Breast epithelium (tissue), 4 donors: ENCODE results near the gene METTL1. TPM values are rescaled to one million over a fixed set of nuclear protein-coding genes. Genes with fewer than 3 reads are reported as not detected.

Source experiments
- DNase-seq, 2 donors: peaks; one replicate each; pipeline ENCODE4 v3.0.0-alpha.2; 2019; ENCODE audit warnings: low spot score in 2 of 2
- H3K27ac ChIP-seq, 2 donors: fragments of 200-600 bp; sonication (generic) in 1 of 2; one replicate each; pipeline ENCODE4 v1.5.1; 2016 to 2019; ENCODE audit warnings: mild to moderate bottlenecking in 1 of 2
- H3K27me3 ChIP-seq, 2 donors: fragments of 200-600 bp; sonication (generic) in 1 of 2; one replicate each; pipeline versions ENCODE4 v1.5.1 to v1.6.0; 2017 to 2019; ENCODE audit warnings: control low read depth in 1 of 2, mild to moderate bottlenecking in 1 of 2
- H3K36me3 ChIP-seq: fragments of 200-600 bp; one replicate; pipeline ENCODE4 v1.5.1; 2019
- H3K4me1 ChIP-seq, 2 donors: fragments of 200-600 bp; sonication (generic); one replicate each; pipeline ENCODE4 v1.5.1; 2016 to 2019; ENCODE audit warnings: control low read depth in 1 of 2
- H3K4me3 ChIP-seq, 3 donors: fragments of 200-600 bp; sonication (generic); 1 replicate in 2 of 3; 2 replicates in 1 of 3; pipeline ENCODE4 v1.5.1; 2016 to 2019; ENCODE audit warnings: mild to moderate bottlenecking in 3 of 3, moderate library complexity in 2 of 3
- H3K9me3 ChIP-seq, 2 donors: fragments of 200-600 bp; sonication (generic) in 1 of 2; one replicate each; pipeline ENCODE4 v1.5.1; 2016 to 2019; ENCODE audit warnings: control low read depth in 1 of 2
- POLR2A ChIP-seq: fragments of 450-650 bp; IDR thresholded peaks from one replicate; pipeline ENCODE4 v1.6.1; 2016; ENCODE audit warnings: antibody characterized with exemption, mild to moderate bottlenecking, moderate library complexity
- POLR2AphosphoS5 ChIP-seq, 3 donors: sonication (generic); formaldehyde crosslinking; IDR thresholded peaks; one replicate each; pipeline ENCODE4 v1.6.1; 2017; ENCODE audit warnings: antibody characterized with exemption in 3 of 3
- intact Hi-C: fragments of 100-400 bp; cut with DNase I; formaldehyde crosslinking; loops from one replicate; pipeline ENCODE4 v1.15.1; 2023; ENCODE audit warnings: low total_unique reads
- total RNA-seq, 3 donors: library from RNA; depleted of rRNA; stranded (reverse); fragments of >200 nt; gene quantifications; one replicate each; pipeline ENCODE4 v1.1.0, GENCODE V29; 2016
- TF ChIP-seq, protein P1 (sequence below), 3 donors: fragments of 450-650 bp; IDR thresholded peaks; one replicate each; pipeline ENCODE4 v1.5.1; 2016 to 2017; ENCODE audit warnings: antibody characterized with exemption in 3 of 3, mild to moderate bottlenecking in 3 of 3, moderate library complexity in 3 of 3

The METTL1 gene
- total RNA-seq, 3 donors from 2014 or later = 4.8 to 12.6 (median 8.2) TPM

DNA sequence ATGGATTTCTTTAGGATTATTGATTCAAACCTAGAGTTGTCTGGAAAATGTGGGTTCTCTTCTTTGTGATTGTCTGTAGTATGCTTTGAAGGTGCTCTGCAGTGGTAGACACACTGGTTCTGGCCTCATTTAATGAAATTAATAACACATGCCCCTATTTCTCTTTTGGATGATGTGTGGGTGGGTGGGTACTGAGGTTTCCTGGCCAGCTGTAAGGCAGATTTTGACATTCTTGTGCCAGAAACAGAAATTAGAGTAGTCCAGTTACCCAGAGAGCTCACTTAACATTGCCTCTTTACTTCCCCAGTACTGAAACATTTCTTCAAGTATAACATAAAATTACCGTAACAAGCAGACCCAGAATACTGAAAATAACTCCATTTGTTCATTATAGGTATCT lies 25.1 kb upstream of the METTL1 start:
- DNase-seq = no peak
- Histone ChIP-seq H3K9me3 (no peaks in the 10 kb centered on the region), H3K36me3 (no peaks in the 10 kb centered on the region), H3K4me1 (no peaks in the 10 kb centered on the region), H3K27me3 (no peaks in the 10 kb centered on the region), H3K4me3 (no peak overlapping the region), H3K27ac (peak overlapping the region in 1 of 2 donors; percentile 26)
- intact Hi-C loops = no loop called here
- TF ChIP-seq POLR2AphosphoS5 (IDR thresholded peaks at IDR 0.05) = no peak
- TF ChIP-seq POLR2A = no peak
- TF ChIP-seq, protein P1, sequence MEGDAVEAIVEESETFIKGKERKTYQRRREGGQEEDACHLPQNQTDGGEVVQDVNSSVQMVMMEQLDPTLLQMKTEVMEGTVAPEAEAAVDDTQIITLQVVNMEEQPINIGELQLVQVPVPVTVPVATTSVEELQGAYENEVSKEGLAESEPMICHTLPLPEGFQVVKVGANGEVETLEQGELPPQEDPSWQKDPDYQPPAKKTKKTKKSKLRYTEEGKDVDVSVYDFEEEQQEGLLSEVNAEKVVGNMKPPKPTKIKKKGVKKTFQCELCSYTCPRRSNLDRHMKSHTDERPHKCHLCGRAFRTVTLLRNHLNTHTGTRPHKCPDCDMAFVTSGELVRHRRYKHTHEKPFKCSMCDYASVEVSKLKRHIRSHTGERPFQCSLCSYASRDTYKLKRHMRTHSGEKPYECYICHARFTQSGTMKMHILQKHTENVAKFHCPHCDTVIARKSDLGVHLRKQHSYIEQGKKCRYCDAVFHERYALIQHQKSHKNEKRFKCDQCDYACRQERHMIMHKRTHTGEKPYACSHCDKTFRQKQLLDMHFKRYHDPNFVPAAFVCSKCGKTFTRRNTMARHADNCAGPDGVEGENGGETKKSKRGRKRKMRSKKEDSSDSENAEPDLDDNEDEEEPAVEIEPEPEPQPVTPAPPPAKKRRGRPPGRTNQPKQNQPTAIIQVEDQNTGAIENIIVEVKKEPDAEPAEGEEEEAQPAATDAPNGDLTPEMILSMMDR (IDR thresholded peaks at IDR 0.05) = no peak

DNA sequence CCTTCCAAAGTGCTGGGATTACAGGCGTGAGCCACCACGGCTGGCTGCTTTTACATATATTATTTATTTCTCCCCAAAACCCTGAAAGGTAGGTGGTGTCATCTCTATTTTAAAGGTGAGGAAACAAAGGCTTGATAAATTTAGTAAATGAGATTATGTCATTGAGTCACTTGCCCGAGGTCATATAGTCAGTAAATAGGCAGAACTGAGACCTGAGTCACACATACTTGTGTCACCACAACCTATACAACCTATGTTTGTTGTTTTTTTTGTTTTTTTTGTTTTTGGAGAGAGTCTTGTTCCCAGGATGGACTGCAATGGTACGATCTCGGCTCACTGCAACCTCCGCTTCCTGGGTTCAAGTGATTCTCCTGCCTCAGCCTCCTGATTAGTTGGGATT lies 23.4 kb upstream of the METTL1 start:
- intact Hi-C loops = no loop called here
- DNase-seq = no peak

DNA sequence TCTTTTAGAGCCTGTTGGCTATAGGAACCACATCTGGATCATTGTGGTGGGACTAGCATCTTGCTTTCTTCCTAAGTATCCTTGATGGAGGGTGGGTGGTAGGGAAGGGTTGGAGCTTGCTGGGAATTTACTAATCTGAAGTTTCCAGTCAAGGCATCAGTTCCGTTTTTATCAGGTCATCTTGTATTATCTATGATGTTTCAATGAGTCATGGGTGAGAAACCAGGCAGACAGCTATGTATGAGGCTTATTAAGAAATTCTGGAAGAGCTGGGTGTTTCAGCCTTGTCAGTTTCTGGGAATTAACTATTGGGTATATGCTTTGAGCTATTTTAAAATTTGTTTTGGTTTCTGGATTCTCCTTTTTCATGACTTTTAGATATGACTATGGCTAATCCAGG lies 22.0 kb upstream of the METTL1 start:
- peak overlapping the region in 1 of 2 donors; percentile 13 for H3K27ac ChIP-seq
- no peaks in the 10 kb centered on the region for H3K4me1 ChIP-seq
- H3K9me3 ChIP-seq = no peaks in the 10 kb centered on the region
- no peak overlapping the region for H3K4me3 ChIP-seq
- TF ChIP-seq, protein P1 (IDR thresholded peaks at IDR 0.05) = no peak
- TF ChIP-seq POLR2AphosphoS5 (IDR thresholded peaks at IDR 0.05) (no peak), POLR2A (no peak)
- intact Hi-C loops = no loop called here
- H3K36me3 ChIP-seq = peaks cover 3% of the 10 kb centered on the region
- no peak for DNase-seq
- no peaks in the 10 kb centered on the region for H3K27me3 ChIP-seq

More for the DNA sequence above, 23.4 kb upstream of the METTL1 start:
- no peak for TF ChIP-seq POLR2A
- TF ChIP-seq, protein P1 (IDR thresholded peaks at IDR 0.05) = no peak
- no peak for TF ChIP-seq POLR2AphosphoS5 (IDR thresholded peaks at IDR 0.05)
- Histone ChIP-seq H3K9me3 (no peaks in the 10 kb centered on the region), H3K4me1 (no peaks in the 10 kb centered on the region), H3K36me3 (no peaks in the 10 kb centered on the region), H3K27ac (no peak overlapping the region), H3K27me3 (no peaks in the 10 kb centered on the region), H3K4me3 (no peak overlapping the region)

DNA sequence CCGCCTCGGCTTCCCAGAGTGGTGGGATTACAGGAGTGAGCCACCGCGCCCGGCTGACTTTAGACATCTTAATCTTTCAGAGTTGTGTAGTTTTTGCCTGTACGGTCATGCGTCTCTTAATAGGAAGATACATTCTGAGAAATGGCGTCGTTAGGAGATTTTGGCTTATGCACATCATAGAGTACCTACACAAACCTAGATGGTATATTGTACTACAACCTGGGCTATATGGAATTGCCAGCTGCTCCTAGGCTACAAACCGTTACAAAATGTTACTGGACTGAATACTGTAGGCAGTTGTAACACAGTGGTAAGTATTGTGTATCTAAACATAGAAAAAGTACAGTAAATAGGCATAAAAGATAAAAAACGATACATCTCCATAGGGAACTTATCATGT lies 12.0 kb upstream of the METTL1 start:
- Histone ChIP-seq H3K36me3 (no peaks in the 10 kb centered on the region), H3K27me3 (no peaks in the 10 kb centered on the region), H3K4me1 (no peaks in the 10 kb centered on the region), H3K9me3 (no peaks in the 10 kb centered on the region), H3K27ac (no peak overlapping the region), H3K4me3 (peak overlapping the region in 2 of 3 donors; percentile 74 to 87)
- intact Hi-C loops = loop anchor here (5.0 kb wide), 1 partner anchor 38 kb away; no protein-coding TSS in a partner anchor
- TF ChIP-seq POLR2AphosphoS5 (IDR thresholded peaks at IDR 0.05) = no peak
- no peak for TF ChIP-seq POLR2A
- no peak for DNase-seq

DNA sequence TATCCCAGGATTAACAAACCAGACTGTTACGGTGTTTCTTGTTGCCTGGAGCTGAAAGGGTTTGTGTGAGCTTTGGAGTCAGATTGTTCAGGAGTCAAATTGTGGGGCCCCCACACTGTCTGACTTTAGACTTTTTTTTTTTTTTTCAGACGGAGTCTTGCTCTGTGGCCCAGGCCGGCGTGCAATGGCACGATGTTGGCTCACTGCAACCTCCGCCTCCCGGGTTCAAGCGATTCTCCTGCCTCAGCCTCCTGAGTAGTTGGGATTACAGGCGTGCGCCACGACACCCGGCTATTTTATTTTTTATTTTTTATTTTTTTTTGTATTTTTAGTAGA lies 11.5 kb upstream of the METTL1 start:
- Histone ChIP-seq H3K4me3 (peak overlapping the region; percentile 74 to 87 (median 86)), H3K9me3 (no peaks in the 10 kb centered on the region), H3K36me3 (no peaks in the 10 kb centered on the region), H3K27me3 (no peaks in the 10 kb centered on the region), H3K27ac (peak overlapping the region in 1 of 2 donors; percentile 82), H3K4me1 (no peaks in the 10 kb centered on the region)
- no peak for DNase-seq
- TF ChIP-seq, protein P1 (IDR thresholded peaks at IDR 0.05) = no peak
- TF ChIP-seq POLR2A (no peak), POLR2AphosphoS5 (IDR thresholded peaks at IDR 0.05) (no peak)
- intact Hi-C loops = loop anchor here (5.0 kb wide), 1 partner anchor 39 kb away; no protein-coding TSS in a partner anchor
